CD14-positive monocyte (primary cell): ENCODE measurements around the gene KCNJ5. TPM values are rescaled to one million over a fixed set of nuclear protein-coding genes. Genes with fewer than 3 reads are reported as not detected.

Experiments used
- DNase-seq, 3 donors: peaks; one replicate each; pipeline ENCODE4 v3.0.0-alpha.2; 2011 to 2022
- H2AFZ ChIP-seq: 2 replicates; pipeline ENCODE4 v1.6.0; 2012; ENCODE audit warnings: mild to moderate bottlenecking, low read depth, low read length, inconsistent platforms; ENCODE audit not compliant: insufficient read depth, poor library complexity, severe bottlenecking
- H3K27ac ChIP-seq, 2 donors: 1 replicate in 1 of 2; 2 replicates in 1 of 2; pipeline ENCODE4 v1.5.1; 2012 to 2013; ENCODE audit warnings: low read length in 2 of 2, control low read depth in 1 of 2, inconsistent platforms in 1 of 2, low read depth in 1 of 2, mild to moderate bottlenecking in 1 of 2
- H3K27me3 ChIP-seq, 2 donors: one replicate each; pipeline versions ENCODE4 v1.6.0 to v1.6.1; 2011 to 2013; ENCODE audit warnings: low read length in 2 of 2; ENCODE audit not compliant: control insufficient read depth in 2 of 2, insufficient read depth in 2 of 2
- H3K36me3 ChIP-seq, 2 donors: replicated peaks in 1 of 2; 1 replicate in 1 of 2; 2 replicates in 1 of 2; pipeline versions ENCODE4 v1.5.1 to v1.6.1; 2012 to 2013; ENCODE audit warnings: low read length in 2 of 2, control low read depth in 1 of 2, inconsistent platforms in 1 of 2, mild to moderate bottlenecking in 1 of 2; ENCODE audit not compliant: insufficient read depth in 2 of 2, control insufficient read depth in 1 of 2
- H3K4me1 ChIP-seq, 2 donors: 1 replicate in 1 of 2; 2 replicates in 1 of 2; pipeline versions ENCODE4 v1.5.1 to v1.6.1; 2012 to 2013; ENCODE audit warnings: low read length in 2 of 2, control low read depth in 1 of 2, inconsistent platforms in 1 of 2, mild to moderate bottlenecking in 1 of 2, moderate library complexity in 1 of 2; ENCODE audit not compliant: insufficient read depth in 2 of 2, control insufficient read depth in 1 of 2
- H3K4me2 ChIP-seq: replicated peaks from 2 replicates; pipeline ENCODE3; 2012; ENCODE audit warnings: low read length, moderate library complexity, mild to moderate bottlenecking; ENCODE audit not compliant: poor library complexity, severe bottlenecking; ENCODE audit errors: extremely low read depth
- H3K4me3 ChIP-seq, 3 experiments: fragments of 200-600 bp in 1 of 3; sonication (generic) in 1 of 3; replicated peaks in 1 of 3; 1 replicate in 2 of 3; 2 replicates in 1 of 3; pipeline ENCODE4 v1.5.1; 2011 to 2013; ENCODE audit warnings: low read length in 3 of 3, mild to moderate bottlenecking in 3 of 3, control low read depth in 2 of 3, low read depth in 2 of 3, inconsistent platforms in 1 of 3, moderate library complexity in 1 of 3
- H3K79me2 ChIP-seq: 2 replicates; pipeline ENCODE4 v1.6.0; 2012; ENCODE audit warnings: mild to moderate bottlenecking, control low read depth, inconsistent platforms, low read length, moderate library complexity; ENCODE audit not compliant: insufficient read depth
- H3K9ac ChIP-seq: 2 replicates; pipeline ENCODE4 v1.6.0; 2017; ENCODE audit warnings: low read length, mild to moderate bottlenecking; ENCODE audit not compliant: insufficient read depth, poor library complexity, severe bottlenecking
- H3K9me3 ChIP-seq, 2 donors: replicated peaks in 1 of 2; 1 replicate in 1 of 2; 2 replicates in 1 of 2; pipeline versions ENCODE4 v1.5.1 to v1.6.1; 2012 to 2013; ENCODE audit warnings: low read length in 2 of 2, control low read depth in 1 of 2; ENCODE audit not compliant: control insufficient read depth in 1 of 2, insufficient read depth in 1 of 2
- H4K20me1 ChIP-seq: 2 replicates; pipeline ENCODE4 v1.6.0; 2012; ENCODE audit warnings: mild to moderate bottlenecking, low read length, control low read depth, moderate library complexity; ENCODE audit not compliant: insufficient read depth
- H3K27ac Mint-ChIP-seq, 7 donors: one replicate each; pipeline ENCODE4 v1.8.0; 2020; ENCODE audit warnings: mild to moderate bottlenecking in 7 of 7, mixed read lengths in 7 of 7, moderate library complexity in 6 of 7, inconsistent platforms in 2 of 7
- H3K27me3 Mint-ChIP-seq, 3 donors: one replicate each; pipeline ENCODE4 v1.8.0; 2021 to 2022; ENCODE audit warnings: low read depth in 3 of 3, mild to moderate bottlenecking in 3 of 3, mixed read lengths in 3 of 3, moderate library complexity in 3 of 3, inconsistent platforms in 1 of 3
- H3K36me3 Mint-ChIP-seq, 2 donors: one replicate each; pipeline ENCODE4 v1.8.0; 2020; ENCODE audit warnings: mixed read lengths in 2 of 2, inconsistent platforms in 1 of 2, mild to moderate bottlenecking in 1 of 2
- H3K4me1 Mint-ChIP-seq: one replicate; pipeline ENCODE4 v1.8.0; 2020; ENCODE audit warnings: mild to moderate bottlenecking, mixed read lengths
- H3K4me3 Mint-ChIP-seq, 2 donors: one replicate each; pipeline ENCODE4 v1.8.0; 2020; ENCODE audit warnings: mild to moderate bottlenecking in 2 of 2, mixed read lengths in 2 of 2, moderate library complexity in 1 of 2
- H3K9me3 Mint-ChIP-seq, 7 donors: one replicate each; pipeline ENCODE4 v1.8.0; 2020 to 2022; ENCODE audit warnings: mixed read lengths in 7 of 7, mild to moderate bottlenecking in 6 of 7, moderate library complexity in 6 of 7, inconsistent platforms in 2 of 7
- WGBS: methylation state at CpG from one replicate; pipeline ENCODE4 v1.1.5; 2013; ENCODE audit warnings: missing lambda C conversion rate; ENCODE audit not compliant: insufficient coverage; 5-methylcytosine and 5-hydroxymethylcytosine counted together
- intact Hi-C, 2 donors: fragments of 100-400 bp; cut with micrococcal nuclease; formaldehyde crosslinking; loops; one replicate each; pipeline versions ENCODE4 v1.15.0 to v1.15.1; 2023
- polyA plus RNA-seq, 3 donors: library from polyadenylated mRNA; depleted of rRNA in 1 of 3; unstranded in 2 of 3; stranded (reverse) in 1 of 3; fragments of 300-500 nt in 2 of 3; fragments of >200 nt in 1 of 3; fragmentation: Illumina TruSeq in 2 of 3; gene quantifications; 1 replicate in 2 of 3; 2 replicates in 1 of 3; pipeline ENCODE4 v1.2.3, GENCODE V29; 2012 to 2021
- TF ChIP-seq, protein P1 (sequence below): fragments of 200-600 bp; IDR thresholded peaks from one replicate; pipeline ENCODE4 v1.8.0; 2022; ENCODE audit warnings: antibody characterized with exemption, mild to moderate bottlenecking

Gene KCNJ5
- polyA plus RNA-seq, 3 donors: 0.03 TPM; not detected in 2

DNA sequence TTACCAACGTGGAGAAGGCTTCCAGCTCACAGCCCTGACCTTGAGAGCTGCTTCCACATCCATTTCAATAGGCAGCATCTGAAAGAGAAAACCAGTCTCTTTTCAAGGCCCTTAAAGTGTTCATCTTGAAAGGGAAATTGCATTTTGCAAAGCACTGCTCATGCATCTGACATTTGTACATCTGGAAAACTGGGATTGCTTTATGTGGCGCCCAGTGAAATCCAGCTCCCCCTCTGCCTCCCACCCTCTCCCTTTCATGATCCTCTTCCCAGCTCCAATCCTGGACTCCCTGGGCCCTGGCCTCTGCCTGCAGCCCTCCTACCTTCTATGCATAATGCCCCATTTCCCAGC is 34.1 kb downstream of the KCNJ5 start:
- no peak for DNase-seq
- H3K36me3 ChIP-seq: no peaks in the 10 kb centered on the region
- H3K27ac ChIP-seq: no peak overlapping the region
- H3K4me1 Mint-ChIP-seq: peaks cover 13% of the 10 kb centered on the region
- no peaks in the 10 kb centered on the region for H3K36me3 Mint-ChIP-seq
- H3K79me2 ChIP-seq: no peaks in the 10 kb centered on the region
- no peak overlapping the region for H3K4me3 Mint-ChIP-seq
- peaks cover 0 to 5% (median 2%) of the 10 kb centered on the region in 3 donors for H3K27me3 Mint-ChIP-seq
- H3K4me2 ChIP-seq: no peak overlapping the region
- H3K9me3 ChIP-seq: no peaks in the 10 kb centered on the region
- no peaks in the 10 kb centered on the region for H4K20me1 ChIP-seq
- H3K27ac Mint-ChIP-seq: no peak overlapping the region
- no peaks in the 10 kb centered on the region for H3K9me3 Mint-ChIP-seq
- intact Hi-C loops: no loop called here
- H3K4me3 ChIP-seq: no peak overlapping the region
- H3K9ac ChIP-seq: no peak overlapping the region
- H3K4me1 ChIP-seq: peaks cover 6 to 13% of the 10 kb centered on the region in 2 donors
- H3K27me3 ChIP-seq: no peaks in the 10 kb centered on the region
- TF ChIP-seq, protein P1, sequence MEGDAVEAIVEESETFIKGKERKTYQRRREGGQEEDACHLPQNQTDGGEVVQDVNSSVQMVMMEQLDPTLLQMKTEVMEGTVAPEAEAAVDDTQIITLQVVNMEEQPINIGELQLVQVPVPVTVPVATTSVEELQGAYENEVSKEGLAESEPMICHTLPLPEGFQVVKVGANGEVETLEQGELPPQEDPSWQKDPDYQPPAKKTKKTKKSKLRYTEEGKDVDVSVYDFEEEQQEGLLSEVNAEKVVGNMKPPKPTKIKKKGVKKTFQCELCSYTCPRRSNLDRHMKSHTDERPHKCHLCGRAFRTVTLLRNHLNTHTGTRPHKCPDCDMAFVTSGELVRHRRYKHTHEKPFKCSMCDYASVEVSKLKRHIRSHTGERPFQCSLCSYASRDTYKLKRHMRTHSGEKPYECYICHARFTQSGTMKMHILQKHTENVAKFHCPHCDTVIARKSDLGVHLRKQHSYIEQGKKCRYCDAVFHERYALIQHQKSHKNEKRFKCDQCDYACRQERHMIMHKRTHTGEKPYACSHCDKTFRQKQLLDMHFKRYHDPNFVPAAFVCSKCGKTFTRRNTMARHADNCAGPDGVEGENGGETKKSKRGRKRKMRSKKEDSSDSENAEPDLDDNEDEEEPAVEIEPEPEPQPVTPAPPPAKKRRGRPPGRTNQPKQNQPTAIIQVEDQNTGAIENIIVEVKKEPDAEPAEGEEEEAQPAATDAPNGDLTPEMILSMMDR: no peak
- H2AFZ ChIP-seq: no peak overlapping the region
- 90% methylated on average over 2 of the region's 2 CpGs for WGBS

DNA sequence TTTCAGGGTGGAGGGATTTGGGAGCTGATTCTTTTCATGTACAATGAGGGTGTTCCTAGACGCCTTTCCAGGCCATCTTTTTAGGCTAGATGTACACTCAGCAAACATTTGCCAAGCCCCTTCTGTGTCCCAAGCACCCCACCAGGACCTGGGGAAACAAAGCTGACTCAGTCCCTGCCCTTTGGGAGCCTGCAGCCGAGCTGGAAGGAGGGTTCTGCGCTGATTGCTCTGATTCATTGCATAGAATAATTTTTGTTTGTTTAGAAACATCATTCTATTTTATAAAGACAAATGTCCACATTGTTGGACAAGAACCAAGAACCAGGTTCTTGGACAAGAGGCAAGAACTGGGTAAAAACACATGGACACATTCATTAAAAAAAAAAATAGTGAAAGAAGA is 34.8 kb downstream of the KCNJ5 start:
- no peak overlapping the region for H3K4me2 ChIP-seq
- no peaks in the 10 kb centered on the region for H4K20me1 ChIP-seq
- no peak overlapping the region for H3K4me3 Mint-ChIP-seq
- no peaks in the 10 kb centered on the region for H3K27me3 ChIP-seq
- H3K4me1 ChIP-seq: peaks cover 6 to 13% of the 10 kb centered on the region in 2 donors
- H3K9ac ChIP-seq: no peak overlapping the region
- H3K36me3 ChIP-seq: no peaks in the 10 kb centered on the region
- H3K9me3 Mint-ChIP-seq: peaks cover 0 to 2% (median 0%) of the 10 kb centered on the region in 7 donors
- no peaks in the 10 kb centered on the region for H3K36me3 Mint-ChIP-seq
- peaks cover 0 to 5% (median 2%) of the 10 kb centered on the region in 3 donors for H3K27me3 Mint-ChIP-seq
- TF ChIP-seq, protein P1: no peak
- H3K9me3 ChIP-seq: no peaks in the 10 kb centered on the region
- H3K4me3 ChIP-seq: no peak overlapping the region
- WGBS: no CpG with 5 or more reads among the region's 3 CpGs
- DNase-seq: no peak
- H3K79me2 ChIP-seq: no peaks in the 10 kb centered on the region
- no peak overlapping the region for H3K27ac ChIP-seq
- H2AFZ ChIP-seq: no peak overlapping the region
- H3K4me1 Mint-ChIP-seq: peaks cover 14% of the 10 kb centered on the region
- no peak overlapping the region for H3K27ac Mint-ChIP-seq
- intact Hi-C loops: no loop called here
